Measurements from ENCODE around the gene UQCC2.

The UQCC2 gene

DNA sequence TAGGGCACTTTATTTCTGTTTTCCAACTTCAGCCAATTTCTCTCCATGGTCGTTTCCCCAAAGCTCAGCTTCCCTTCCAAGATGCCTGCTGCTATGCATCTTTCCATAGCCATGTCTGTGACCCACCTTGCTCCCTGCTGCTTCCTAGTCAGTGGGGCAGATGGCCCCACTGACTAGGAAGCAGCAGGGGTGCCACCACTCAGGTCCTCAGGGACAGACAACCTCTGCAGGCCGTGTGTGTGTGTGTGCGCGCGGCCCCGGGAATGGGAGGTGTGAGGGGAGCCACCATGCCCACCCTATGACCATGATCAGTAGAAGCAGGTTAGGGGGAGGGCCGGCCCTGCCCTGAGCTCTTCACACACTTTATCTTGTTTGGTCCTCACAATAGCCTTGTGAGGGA lies 37.9 kb upstream of the UQCC2 start:
- Mint-ChIP-seq H3K36me3 (ENCODE audit: insufficient read depth) (no peaks in the 10 kb centered on the region), H3K27ac (ENCODE audit: low read depth) (no peak overlapping the region), H3K27me3 (peaks cover 15% of the 10 kb centered on the region), H3K9me3 (no peaks in the 10 kb centered on the region), H3K4me1 (no peaks in the 10 kb centered on the region), H3K4me3 (no peak overlapping the region)
- ATAC-seq (replicated peaks; ENCODE audit: extremely low read depth, poor library complexity, severe bottlenecking) (no peak), DNase-seq (ENCODE audit: low spot score in 2 of 2) (no peak)

DNA sequence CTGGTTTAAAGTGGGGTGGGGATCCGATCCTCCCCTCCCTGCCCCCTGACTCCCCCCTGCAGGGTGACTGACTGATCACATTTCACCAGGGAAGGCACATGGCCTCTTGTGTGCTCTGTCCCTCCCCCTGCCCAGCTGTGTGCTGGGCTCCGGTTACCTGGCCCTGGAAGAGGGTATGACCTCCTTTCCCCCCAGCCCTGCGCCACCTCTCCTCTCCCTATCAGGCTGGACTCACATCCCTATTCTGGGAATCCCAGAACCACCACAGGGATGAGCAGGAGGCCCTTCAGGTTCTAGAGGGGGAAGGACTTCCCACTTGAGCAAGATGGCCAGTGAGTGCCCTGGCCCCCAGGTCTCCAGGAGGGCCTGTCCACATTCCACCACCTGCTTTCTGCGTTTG lies 37.3 kb upstream of the UQCC2 start:
- no peak overlapping the region for H3K27ac Mint-ChIP-seq (ENCODE audit: low read depth)
- DNase-seq (ENCODE audit: low spot score in 2 of 2): no peak
- H3K36me3 Mint-ChIP-seq (ENCODE audit: insufficient read depth): no peaks in the 10 kb centered on the region
- H3K27me3 Mint-ChIP-seq: peaks cover 15% of the 10 kb centered on the region
- no peaks in the 10 kb centered on the region for H3K4me1 Mint-ChIP-seq
- no peaks in the 10 kb centered on the region for H3K9me3 Mint-ChIP-seq
- H3K4me3 Mint-ChIP-seq: no peak overlapping the region
- ATAC-seq (replicated peaks; ENCODE audit: extremely low read depth, poor library complexity, severe bottlenecking): no peak

DNA sequence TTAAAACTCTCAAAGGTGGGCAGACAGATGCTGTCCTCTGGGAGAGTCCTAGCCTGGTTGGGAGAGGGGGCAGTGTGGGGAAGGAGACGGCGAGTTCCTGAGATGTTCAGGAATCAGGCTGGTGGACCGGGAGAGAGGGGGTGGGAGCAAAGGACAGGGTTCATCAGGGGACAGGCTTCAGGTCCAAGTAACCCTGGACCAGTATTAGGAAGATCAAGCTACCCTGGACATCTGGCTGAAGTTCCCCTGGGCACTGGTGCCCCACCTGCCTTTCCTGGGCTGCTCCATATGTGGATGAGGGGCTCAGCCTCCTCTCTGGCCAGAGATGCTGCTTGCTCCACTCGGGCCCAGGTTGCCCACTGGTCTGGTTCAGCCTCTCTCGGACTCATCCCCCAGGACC lies 36.3 kb upstream of the UQCC2 start:
- DNase-seq (ENCODE audit: low spot score in 2 of 2) (no peak), ATAC-seq (replicated peaks; ENCODE audit: extremely low read depth, poor library complexity, severe bottlenecking) (no peak)
- H3K9me3 Mint-ChIP-seq: no peaks in the 10 kb centered on the region
- H3K36me3 Mint-ChIP-seq (ENCODE audit: insufficient read depth): no peaks in the 10 kb centered on the region
- H3K27me3 Mint-ChIP-seq: peaks cover 20% of the 10 kb centered on the region
- H3K4me3 Mint-ChIP-seq: no peak overlapping the region
- no peaks in the 10 kb centered on the region for H3K4me1 Mint-ChIP-seq
- no peak overlapping the region for H3K27ac Mint-ChIP-seq (ENCODE audit: low read depth)

DNA sequence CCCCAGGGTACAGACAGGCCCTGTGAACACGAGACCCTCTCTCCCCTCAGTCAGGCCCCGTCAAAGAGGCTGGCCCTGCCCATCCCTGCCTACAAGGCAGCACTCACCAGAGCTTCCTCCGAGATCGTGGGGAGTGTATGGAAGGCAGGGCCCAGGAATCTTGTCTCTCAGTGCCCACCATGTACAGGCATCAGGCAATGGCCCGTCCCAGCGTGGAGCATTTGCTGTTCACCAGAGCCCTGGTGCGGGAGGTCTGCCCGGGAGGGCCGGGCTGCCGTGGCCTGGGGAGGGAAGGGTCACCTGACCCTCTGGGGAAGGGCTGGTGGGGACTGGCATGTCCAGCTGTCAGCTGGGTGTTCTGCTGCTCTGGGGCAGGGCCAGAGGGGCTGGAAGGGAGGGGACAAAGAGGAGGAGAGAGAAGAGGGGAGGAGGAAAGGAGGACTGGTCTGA lies 35.2 kb upstream of the UQCC2 start, which contains the start of gene IP6K3:
TSS of gene IP6K3 (minus strand) at position 255 of the 450 bp plus-strand sequence. CDS start 11,429 bp downstream, outside the sequence.
- no peak for ATAC-seq (replicated peaks; ENCODE audit: extremely low read depth, poor library complexity, severe bottlenecking)
- Mint-ChIP-seq H3K4me1 (no peaks in the 10 kb centered on the region), H3K27ac (ENCODE audit: low read depth) (no peak within 1 kb of the TSS), H3K27me3 (peaks cover 29% of the 10 kb centered on the region), H3K36me3 (ENCODE audit: insufficient read depth) (no peaks in the 10 kb centered on the region), H3K9me3 (no peaks in the 10 kb centered on the region), H3K4me3 (no peak within 1 kb of the TSS)
- DNase-seq (ENCODE audit: low spot score in 2 of 2): no peak

DNA sequence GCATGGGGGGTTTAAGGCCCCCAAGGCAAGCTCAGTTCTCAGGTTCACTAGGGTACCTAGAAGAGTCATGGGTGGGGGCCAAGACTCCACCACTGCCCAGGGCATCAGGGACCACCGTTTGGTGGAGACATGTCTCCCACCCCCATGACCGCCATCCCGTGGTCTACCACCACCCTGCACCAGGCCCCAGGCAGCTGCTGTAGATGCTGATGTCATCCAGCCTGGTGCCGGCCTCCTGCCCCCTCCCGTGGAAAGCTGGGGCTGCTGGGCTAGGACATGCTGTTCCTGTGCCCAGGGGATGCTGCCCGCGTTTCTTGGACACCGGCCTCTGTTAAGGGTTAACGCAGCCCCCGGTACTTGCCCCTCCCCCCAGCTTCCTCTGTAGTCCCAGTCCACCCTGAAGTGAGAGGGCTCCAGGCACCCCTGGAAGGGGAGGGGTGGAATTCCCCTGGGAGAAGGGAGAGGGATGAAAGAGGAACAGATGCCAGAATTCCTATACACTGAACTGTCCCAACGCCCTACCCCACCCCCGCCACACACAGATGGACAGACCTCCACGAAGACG lies 34.6 kb upstream of the UQCC2 start:
- no peaks in the 10 kb centered on the region for H3K9me3 Mint-ChIP-seq
- ATAC-seq (replicated peaks; ENCODE audit: extremely low read depth, poor library complexity, severe bottlenecking) (no peak), DNase-seq (ENCODE audit: low spot score in 2 of 2) (no peak)
- H3K27me3 Mint-ChIP-seq: peaks cover 29% of the 10 kb centered on the region
- H3K36me3 Mint-ChIP-seq (ENCODE audit: insufficient read depth): no peaks in the 10 kb centered on the region
- no peak overlapping the region for H3K4me3 Mint-ChIP-seq
- no peaks in the 10 kb centered on the region for H3K4me1 Mint-ChIP-seq
- H3K27ac Mint-ChIP-seq (ENCODE audit: low read depth): no peak overlapping the region

DNA sequence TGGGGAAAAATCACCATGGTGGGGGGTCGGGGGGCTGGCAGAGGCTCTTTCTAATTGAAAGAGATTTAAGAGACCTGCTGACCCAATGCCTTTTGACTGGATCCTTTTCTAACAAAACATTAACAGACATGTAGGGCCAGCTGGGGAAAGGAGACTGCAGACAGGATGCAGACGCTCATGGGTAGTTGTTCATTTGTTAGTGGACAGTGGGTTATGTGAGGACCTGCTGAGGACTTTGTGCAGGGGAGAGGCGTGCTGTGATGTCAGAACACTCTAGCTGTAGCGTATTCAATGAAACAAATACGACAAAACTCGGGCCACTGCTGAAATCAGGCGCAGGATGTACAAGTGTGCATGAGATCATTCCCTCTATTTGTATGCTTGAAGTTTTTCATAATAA lies 34.0 kb upstream of the UQCC2 start:
- no peaks in the 10 kb centered on the region for H3K4me1 Mint-ChIP-seq
- H3K36me3 Mint-ChIP-seq (ENCODE audit: insufficient read depth): no peaks in the 10 kb centered on the region
- no peaks in the 10 kb centered on the region for H3K9me3 Mint-ChIP-seq
- no peak overlapping the region for H3K4me3 Mint-ChIP-seq
- DNase-seq (ENCODE audit: low spot score in 2 of 2) (no peak), ATAC-seq (replicated peaks; ENCODE audit: extremely low read depth, poor library complexity, severe bottlenecking) (no peak)
- H3K27me3 Mint-ChIP-seq: peaks cover 29% of the 10 kb centered on the region
- no peak overlapping the region for H3K27ac Mint-ChIP-seq (ENCODE audit: low read depth)

DNA sequence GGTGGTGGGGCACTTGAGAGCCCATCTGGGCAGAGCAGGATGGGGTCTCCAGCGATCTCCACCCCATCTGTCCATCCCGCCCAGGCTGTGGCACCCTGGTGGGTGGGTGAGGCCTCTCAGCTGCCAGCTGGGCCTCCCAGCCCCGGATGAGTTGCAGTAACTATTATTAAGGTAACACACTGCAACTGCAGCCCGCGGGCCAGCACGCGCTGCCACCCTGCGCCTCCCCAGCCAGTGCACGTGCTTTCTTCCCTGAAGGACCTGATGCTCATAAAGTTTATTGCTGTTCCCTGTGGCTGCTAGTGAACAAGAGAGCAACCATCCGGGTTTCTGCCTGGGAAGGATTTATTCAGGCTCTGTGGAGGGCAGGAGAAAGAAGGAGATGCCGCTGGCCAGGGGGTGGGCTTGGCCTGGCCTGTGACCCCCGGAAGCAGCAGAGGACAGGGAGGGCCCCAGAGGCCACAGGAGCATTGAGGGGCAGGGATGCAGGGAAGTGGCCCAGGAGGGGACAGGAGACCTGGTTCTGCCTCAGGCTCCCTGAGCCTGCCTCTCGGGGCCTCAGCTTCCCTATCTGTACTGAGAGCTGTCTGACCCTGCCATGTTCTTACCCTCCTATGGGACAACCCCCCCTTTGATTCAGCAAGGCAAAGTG lies 33.5 kb upstream of the UQCC2 start:
- no peak for ATAC-seq (replicated peaks; ENCODE audit: extremely low read depth, poor library complexity, severe bottlenecking)
- no peak for DNase-seq (ENCODE audit: low spot score in 2 of 2)
- no peaks in the 10 kb centered on the region for H3K4me1 Mint-ChIP-seq
- H3K27me3 Mint-ChIP-seq: peaks cover 29% of the 10 kb centered on the region
- H3K36me3 Mint-ChIP-seq (ENCODE audit: insufficient read depth): no peaks in the 10 kb centered on the region
- H3K27ac Mint-ChIP-seq (ENCODE audit: low read depth): no peak overlapping the region
- no peaks in the 10 kb centered on the region for H3K9me3 Mint-ChIP-seq
- no peak overlapping the region for H3K4me3 Mint-ChIP-seq

DNA sequence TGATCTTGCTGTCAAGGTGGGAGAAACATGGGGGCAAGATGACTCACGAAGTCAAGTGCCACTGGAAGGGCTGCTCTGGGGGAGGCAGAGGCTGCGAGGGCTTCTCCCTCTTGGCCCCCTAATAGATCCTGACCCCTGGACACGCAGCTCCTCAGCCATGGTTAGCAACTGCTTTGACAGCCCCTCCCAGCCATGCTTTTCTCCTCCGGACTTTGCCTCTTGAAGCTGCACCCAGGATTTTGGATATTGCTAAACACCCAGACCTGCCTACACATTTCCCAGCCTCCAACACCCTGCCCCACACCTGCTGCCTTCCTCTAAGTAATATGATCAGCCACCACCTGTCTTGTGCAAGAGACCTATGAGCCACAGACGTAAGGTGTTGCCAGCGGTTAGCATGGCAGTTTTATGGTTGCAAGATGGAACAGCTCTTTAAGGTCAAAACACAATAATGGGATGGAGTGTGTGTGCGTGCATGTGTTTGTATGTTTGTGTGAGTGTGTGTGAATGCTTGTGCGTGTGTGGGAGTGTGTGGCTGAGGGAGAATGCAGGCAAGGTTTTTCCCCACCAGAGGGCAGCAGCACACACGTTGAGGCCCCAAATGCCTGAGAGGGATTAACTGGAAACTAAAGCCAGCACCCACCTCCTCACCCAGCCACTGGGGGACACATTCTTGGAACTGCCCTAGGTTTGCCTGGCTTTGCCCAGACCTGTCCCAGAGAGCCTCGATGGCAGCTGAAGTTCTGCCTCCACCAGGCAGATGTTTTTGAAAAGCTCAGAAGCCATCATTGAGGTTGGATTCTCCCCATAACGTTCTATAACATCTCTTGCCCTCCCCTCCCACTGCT lies 32.7 kb upstream of the UQCC2 start:
- DNase-seq (ENCODE audit: low spot score in 2 of 2) (peak; percentile 48 to 54), ATAC-seq (replicated peaks; ENCODE audit: extremely low read depth, poor library complexity, severe bottlenecking) (peak; percentile 68)
- no peaks in the 10 kb centered on the region for H3K36me3 Mint-ChIP-seq (ENCODE audit: insufficient read depth)
- peaks cover 29% of the 10 kb centered on the region for H3K27me3 Mint-ChIP-seq
- H3K9me3 Mint-ChIP-seq: no peaks in the 10 kb centered on the region
- no peak overlapping the region for H3K4me3 Mint-ChIP-seq
- H3K4me1 Mint-ChIP-seq: no peaks in the 10 kb centered on the region
- H3K27ac Mint-ChIP-seq (ENCODE audit: low read depth): no peak overlapping the region

DNA sequence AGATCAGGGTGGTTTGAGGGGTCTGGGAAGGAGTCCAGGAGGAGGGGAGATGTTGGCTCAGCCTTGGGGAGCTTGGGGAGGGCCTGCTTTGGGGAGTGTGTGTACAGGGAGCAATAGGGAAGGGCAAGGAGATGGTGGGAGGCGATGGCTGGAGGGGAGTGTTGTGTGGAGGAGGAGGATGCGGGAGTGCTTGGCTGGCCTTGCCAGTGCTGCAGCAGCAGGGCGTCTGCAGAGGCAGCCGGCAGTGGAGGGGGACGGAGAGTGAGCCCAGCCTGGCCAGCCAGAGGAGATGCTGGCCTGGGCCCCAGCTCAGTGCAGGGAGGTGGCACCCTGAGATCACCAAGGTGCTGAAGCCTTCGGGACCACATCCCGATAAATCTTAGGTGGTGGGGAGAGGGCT lies 31.3 kb upstream of the UQCC2 start:
- Mint-ChIP-seq H3K27me3 (peaks cover 25% of the 10 kb centered on the region), H3K4me3 (no peak overlapping the region), H3K27ac (ENCODE audit: low read depth) (no peak overlapping the region), H3K36me3 (ENCODE audit: insufficient read depth) (no peaks in the 10 kb centered on the region), H3K4me1 (no peaks in the 10 kb centered on the region), H3K9me3 (no peaks in the 10 kb centered on the region)
- ATAC-seq (replicated peaks; ENCODE audit: extremely low read depth, poor library complexity, severe bottlenecking) (no peak), DNase-seq (ENCODE audit: low spot score in 2 of 2) (no peak)

DNA sequence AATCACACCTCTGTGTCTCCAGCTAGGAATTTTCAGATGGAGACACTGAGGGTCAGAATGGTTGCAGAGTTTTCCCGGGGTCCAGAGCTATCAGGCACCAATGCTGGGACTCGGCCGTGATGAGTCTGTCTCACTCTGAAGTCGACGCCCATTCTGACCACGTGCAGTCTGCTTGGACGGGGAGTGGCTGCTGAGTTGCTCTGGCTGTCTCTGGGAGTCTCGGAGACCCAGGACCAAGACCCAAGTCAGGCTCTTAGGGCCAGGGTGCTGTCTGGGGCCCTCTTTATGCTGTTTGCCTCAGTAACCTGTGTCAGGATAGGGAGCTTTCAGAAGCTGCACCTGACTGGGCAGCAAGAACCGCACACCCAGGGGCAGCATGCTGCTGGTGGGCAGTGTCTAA lies 30.6 kb upstream of the UQCC2 start:
- Mint-ChIP-seq H3K36me3 (ENCODE audit: insufficient read depth) (no peaks in the 10 kb centered on the region), H3K27ac (ENCODE audit: low read depth) (no peak overlapping the region), H3K9me3 (no peaks in the 10 kb centered on the region), H3K4me1 (no peaks in the 10 kb centered on the region), H3K27me3 (peaks cover 17% of the 10 kb centered on the region), H3K4me3 (no peak overlapping the region)
- DNase-seq (ENCODE audit: low spot score in 2 of 2) (no peak), ATAC-seq (replicated peaks; ENCODE audit: extremely low read depth, poor library complexity, severe bottlenecking) (no peak)

DNA sequence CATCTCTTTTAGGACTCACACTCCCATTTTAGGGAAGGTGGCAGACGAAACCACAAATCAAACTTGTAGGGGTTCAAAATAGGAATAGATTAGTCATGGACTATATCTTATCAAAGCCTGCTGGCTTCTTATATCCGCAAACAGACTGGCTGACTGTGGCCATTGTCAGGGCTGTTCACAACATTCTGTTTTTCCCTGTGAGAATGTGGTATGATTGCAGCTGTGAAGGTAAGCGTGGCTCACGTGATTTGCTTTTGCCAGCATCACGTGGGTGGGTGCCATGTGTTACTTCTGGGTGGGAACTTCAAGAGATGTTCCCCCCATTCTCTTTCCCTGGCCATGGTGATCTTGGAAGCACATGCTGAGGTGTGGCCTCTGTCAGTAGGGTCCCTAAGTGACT lies 29.3 kb upstream of the UQCC2 start:
- DNase-seq (ENCODE audit: low spot score in 2 of 2) (no peak), ATAC-seq (replicated peaks; ENCODE audit: extremely low read depth, poor library complexity, severe bottlenecking) (no peak)
- no peak overlapping the region for H3K27ac Mint-ChIP-seq (ENCODE audit: low read depth)
- peaks cover 15% of the 10 kb centered on the region for H3K27me3 Mint-ChIP-seq
- H3K4me1 Mint-ChIP-seq: no peaks in the 10 kb centered on the region
- no peaks in the 10 kb centered on the region for H3K9me3 Mint-ChIP-seq
- H3K4me3 Mint-ChIP-seq: no peak overlapping the region
- H3K36me3 Mint-ChIP-seq (ENCODE audit: insufficient read depth): no peaks in the 10 kb centered on the region

DNA sequence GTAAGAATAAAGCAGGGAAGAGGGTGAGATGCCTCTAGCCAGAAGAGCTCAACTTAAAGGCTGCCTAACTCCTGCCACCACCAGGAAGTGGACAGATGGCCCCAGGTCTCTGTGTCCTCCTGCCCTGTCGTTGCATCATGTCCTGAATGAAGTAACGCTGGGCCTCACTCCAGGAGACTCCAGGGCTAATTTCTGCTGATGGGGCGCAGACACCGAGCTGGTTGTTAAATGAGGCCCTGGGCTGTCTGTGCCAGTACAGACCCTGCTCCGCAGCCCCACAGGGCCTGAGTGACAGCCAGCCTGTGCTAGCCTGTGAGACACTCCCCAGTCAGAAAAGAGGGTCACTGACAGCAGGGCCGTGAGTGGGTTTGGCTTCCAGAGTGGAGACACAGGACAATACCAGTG lies 28.7 kb upstream of the UQCC2 start:
- no peaks in the 10 kb centered on the region for H3K36me3 Mint-ChIP-seq (ENCODE audit: insufficient read depth)
- no peak overlapping the region for H3K27ac Mint-ChIP-seq (ENCODE audit: low read depth)
- no peaks in the 10 kb centered on the region for H3K4me1 Mint-ChIP-seq

DNA sequence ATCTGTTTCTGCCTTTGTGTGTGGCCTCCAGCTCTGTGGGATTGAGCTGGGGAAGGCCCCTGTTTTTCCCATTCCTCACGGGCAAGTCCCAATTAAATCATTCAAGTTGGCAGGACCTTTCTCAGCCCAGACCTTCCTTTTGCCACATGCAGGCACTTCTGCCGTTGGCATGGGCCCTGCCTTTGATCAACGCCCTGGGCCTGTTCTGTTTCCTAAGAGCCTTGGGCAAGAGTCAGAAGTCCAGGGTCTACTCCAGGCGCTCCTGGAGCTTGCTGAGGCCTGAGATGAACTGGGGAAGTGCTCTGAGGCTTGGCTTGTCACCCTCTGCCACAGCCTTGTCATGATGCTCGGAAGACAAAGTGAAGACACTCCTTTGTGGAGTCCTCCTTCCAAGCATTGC lies 28.1 kb upstream of the UQCC2 start:
- Mint-ChIP-seq H3K4me3 (no peak overlapping the region), H3K4me1 (no peaks in the 10 kb centered on the region), H3K27me3 (peaks cover 15% of the 10 kb centered on the region), H3K9me3 (no peaks in the 10 kb centered on the region), H3K27ac (ENCODE audit: low read depth) (no peak overlapping the region), H3K36me3 (ENCODE audit: insufficient read depth) (no peaks in the 10 kb centered on the region)
- ATAC-seq (replicated peaks; ENCODE audit: extremely low read depth, poor library complexity, severe bottlenecking) (no peak), DNase-seq (ENCODE audit: low spot score in 2 of 2) (no peak)

More for the DNA sequence above, 28.7 kb upstream of the UQCC2 start:
- ATAC-seq (replicated peaks; ENCODE audit: extremely low read depth, poor library complexity, severe bottlenecking): no peak
- no peak overlapping the region for H3K4me3 Mint-ChIP-seq
- no peak for DNase-seq (ENCODE audit: low spot score in 2 of 2)
- no peaks in the 10 kb centered on the region for H3K9me3 Mint-ChIP-seq
- H3K27me3 Mint-ChIP-seq: peaks cover 15% of the 10 kb centered on the region
